ENCODE measurements around the gene CLEC6A.
"Not testable (repeated sequence)": the region's sequence is repeated elsewhere in the genome, so short reads cannot be mapped to it uniquely, and the experiment has no call there.

Gene CLEC6A

GRCh38 chr12:8455727-8456360 is at the start of gene CLEC6A:
TSS of gene CLEC6A (plus strand) at chr12:8455962. CDS start at chr12:8456112, 150 bp downstream.
- no peak for DNase-seq (ENCODE audit: low read depth in 2 of 2)

- DNase-seq (ENCODE audit: low read depth in 2 of 2): peak in 1 of 2 donors; percentile 17
Measured at GRCh38 chr12:8419576-8419975, 36.2 kb upstream of the CLEC6A start.

- no peak for DNase-seq (ENCODE audit: low read depth in 2 of 2)
Measured at GRCh38 chr12:8420506-8420905, 35.3 kb upstream of the CLEC6A start.

- DNase-seq (ENCODE audit: low read depth in 2 of 2): not testable (repeated sequence)
Measured at GRCh38 chr12:8444536-8445278, 11.1 kb upstream of the CLEC6A start.

- DNase-seq (ENCODE audit: low read depth in 2 of 2): no peak
Measured at GRCh38 chr12:8445731-8446130, 10.0 kb upstream of the CLEC6A start.

GRCh38 chr12:8446642-8447547 is 8.9 kb upstream of the CLEC6A start:
- no peak for DNase-seq (ENCODE audit: low read depth in 2 of 2)

GRCh38 chr12:8449355-8449859 is 6.4 kb upstream of the CLEC6A start:
- DNase-seq (ENCODE audit: low read depth in 2 of 2): no peak

GRCh38 chr12:8452036-8452435 is 3.7 kb upstream of the CLEC6A start:
- DNase-seq (ENCODE audit: low read depth in 2 of 2): no peak

GRCh38 chr12:8453021-8453513 is 2.7 kb upstream of the CLEC6A start:
- DNase-seq (ENCODE audit: low read depth in 2 of 2): no peak

- no peak for DNase-seq (ENCODE audit: low read depth in 2 of 2)
Measured at GRCh38 chr12:8453796-8454195, 2.0 kb upstream of the CLEC6A start.

- no peak for DNase-seq (ENCODE audit: low read depth in 2 of 2)
Measured at GRCh38 chr12:8455271-8455670, 491 bp upstream of the CLEC6A start.

- no peak for DNase-seq (ENCODE audit: low read depth in 2 of 2)
Measured at GRCh38 chr12:8461426-8461825, 5.7 kb downstream of the CLEC6A start.

GRCh38 chr12:8465301-8465996 is 9.7 kb downstream of the CLEC6A start:
- DNase-seq (ENCODE audit: low read depth in 2 of 2): no peak

GRCh38 chr12:8466241-8466640 is 10.5 kb downstream of the CLEC6A start:
- DNase-seq (ENCODE audit: low read depth in 2 of 2): no peak

GRCh38 chr12:8471090-8471489 is 15.3 kb downstream of the CLEC6A start:
- DNase-seq (ENCODE audit: low read depth in 2 of 2): no peak

GRCh38 chr12:8475508-8476203 is 19.9 kb downstream of the CLEC6A start:
- no peak for DNase-seq (ENCODE audit: low read depth in 2 of 2)

GRCh38 chr12:8482571-8483061 is 26.9 kb downstream of the CLEC6A start:
- no peak for DNase-seq (ENCODE audit: low read depth in 2 of 2)

- DNase-seq (ENCODE audit: low read depth in 2 of 2): no peak
Measured at GRCh38 chr12:8483079-8483478, 27.3 kb downstream of the CLEC6A start.

- no peak for DNase-seq (ENCODE audit: low read depth in 2 of 2)
Measured at GRCh38 chr12:8491646-8492530, 36.1 kb downstream of the CLEC6A start.
